NB4 (cell line): ENCODE results near the gene GPR142.

Experiments used
- DNase-seq: peaks from one replicate; pipeline ENCODE4 v3.0.0; 2010; ENCODE audit warnings: low read depth
- H3K4me3 ChIP-seq: one replicate; pipeline ENCODE4 v1.5.1; 2011; ENCODE audit warnings: mild to moderate bottlenecking, low read depth, low read length, moderate library complexity
- CTCF ChIP-seq: IDR thresholded peaks from one replicate; pipeline ENCODE4 v1.5.1; 2012; ENCODE audit warnings: low read depth, low read length
- MYC ChIP-seq: IDR thresholded peaks from 2 replicates; pipeline ENCODE4 v1.6.1; 2011; ENCODE audit warnings: low read depth, low read length
- POLR2A ChIP-seq: IDR thresholded peaks from 2 replicates; pipeline ENCODE4 v1.6.1; 2011; ENCODE audit warnings: mild to moderate bottlenecking; ENCODE audit not compliant: insufficient read length; ENCODE audit errors: extremely low read depth
- TF ChIP-seq, protein P1 (sequence below): IDR thresholded peaks from 2 replicates; pipeline ENCODE4 v1.6.1; 2011; ENCODE audit warnings: low read depth, low read length

GPR142 gene

DNA sequence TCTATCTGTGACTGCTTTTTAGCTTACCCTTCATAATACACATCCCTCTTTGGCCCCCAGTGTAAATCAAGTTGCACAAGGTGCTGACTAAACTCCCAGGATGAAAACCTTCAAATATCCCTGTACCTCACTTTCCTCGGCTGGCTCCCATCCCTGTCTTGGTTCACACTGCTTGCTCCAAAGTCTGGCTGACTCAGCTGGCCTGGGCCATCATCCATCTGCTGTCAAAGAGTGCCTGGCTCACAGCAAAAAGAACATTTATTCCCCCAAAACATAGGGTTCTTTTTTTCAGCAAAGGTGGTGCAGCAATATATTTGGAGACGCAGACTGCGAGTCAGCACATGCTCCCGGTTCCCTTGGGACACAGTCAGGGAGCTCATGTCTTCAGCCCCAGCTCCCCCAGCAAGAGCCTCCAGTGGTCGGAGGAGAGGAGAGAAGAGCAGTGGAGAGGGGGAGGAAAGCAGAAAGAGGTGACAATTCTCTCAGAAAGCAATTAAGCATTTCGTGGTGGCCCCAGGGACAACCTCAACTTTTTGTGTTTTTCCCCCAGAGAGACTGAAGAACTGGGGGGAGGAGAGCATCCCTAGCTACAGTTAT, 26.1 kb downstream of the GPR142 start:
- H3K4me3 ChIP-seq, result no peak overlapping the region
- no peak for TF ChIP-seq POLR2A
- TF ChIP-seq, protein P1, sequence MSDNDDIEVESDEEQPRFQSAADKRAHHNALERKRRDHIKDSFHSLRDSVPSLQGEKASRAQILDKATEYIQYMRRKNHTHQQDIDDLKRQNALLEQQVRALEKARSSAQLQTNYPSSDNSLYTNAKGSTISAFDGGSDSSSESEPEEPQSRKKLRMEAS, result 0 out of 2 replicates have a peak, but pooled peaks have one; percentile 6
- peak; percentile 75 for DNase-seq

DNA sequence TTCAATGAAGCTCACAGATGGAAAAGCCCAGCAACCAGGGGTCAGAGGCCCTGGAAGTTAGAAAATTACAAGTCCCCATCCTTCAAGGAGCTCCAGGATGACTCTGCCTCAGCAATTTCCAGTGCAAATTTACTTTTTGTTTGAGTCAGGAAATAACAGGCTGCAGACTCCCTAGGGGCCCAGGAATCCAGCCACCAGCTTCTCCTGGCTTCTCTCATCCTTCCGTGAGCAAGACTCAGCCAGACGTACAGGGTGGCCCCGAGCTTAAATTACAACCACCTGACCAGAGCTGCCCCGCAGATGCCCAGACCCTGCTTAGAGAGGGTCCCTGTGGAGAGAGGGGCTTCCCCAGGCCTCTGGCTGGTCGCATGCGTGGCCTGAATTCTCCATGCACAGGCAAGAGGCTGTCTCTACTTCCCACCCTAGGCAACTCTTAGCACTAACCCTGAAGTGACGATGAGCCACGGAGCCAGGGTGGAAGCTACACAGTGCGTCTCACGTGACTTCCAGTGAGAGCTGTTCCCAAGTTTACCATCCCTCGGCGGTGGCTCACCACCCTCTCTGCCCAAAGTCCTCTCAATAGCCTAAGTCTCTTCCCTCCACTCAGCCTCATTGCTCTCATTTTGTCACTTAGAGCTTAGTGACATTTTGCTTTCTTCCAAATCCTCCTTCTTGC, 27.1 kb downstream of the GPR142 start:
- no peak overlapping the region for H3K4me3 ChIP-seq
- TF ChIP-seq, protein P1, result no peak
- no peak for TF ChIP-seq MYC
- no peak for TF ChIP-seq POLR2A
- no peak for TF ChIP-seq CTCF
- no peak for DNase-seq

DNA sequence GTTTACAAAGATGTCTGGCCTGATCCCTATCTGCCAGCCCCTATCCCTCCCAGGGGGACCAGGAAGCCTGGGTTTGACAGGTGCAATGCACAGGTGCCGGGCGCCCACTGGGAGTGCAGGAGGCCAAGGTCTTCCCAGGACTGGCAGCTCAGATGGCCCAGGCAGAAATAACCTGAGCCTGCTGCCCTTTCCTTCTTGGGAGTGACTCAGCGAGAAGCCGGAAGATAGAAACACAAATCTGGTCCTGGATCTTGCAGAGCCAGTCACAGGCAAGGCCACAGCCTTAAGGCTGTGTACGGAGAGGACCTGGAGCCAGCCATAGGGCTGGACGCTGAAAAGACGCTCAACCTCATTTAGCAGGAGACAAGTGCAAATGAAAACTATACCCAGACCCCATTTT, 27.7 kb downstream of the GPR142 start:
- H3K4me3 ChIP-seq, result no peak overlapping the region
- no peak for DNase-seq
- no peak for TF ChIP-seq MYC
- TF ChIP-seq, protein P1, result no peak
- no peak for TF ChIP-seq POLR2A
- TF ChIP-seq CTCF, result no peak

DNA sequence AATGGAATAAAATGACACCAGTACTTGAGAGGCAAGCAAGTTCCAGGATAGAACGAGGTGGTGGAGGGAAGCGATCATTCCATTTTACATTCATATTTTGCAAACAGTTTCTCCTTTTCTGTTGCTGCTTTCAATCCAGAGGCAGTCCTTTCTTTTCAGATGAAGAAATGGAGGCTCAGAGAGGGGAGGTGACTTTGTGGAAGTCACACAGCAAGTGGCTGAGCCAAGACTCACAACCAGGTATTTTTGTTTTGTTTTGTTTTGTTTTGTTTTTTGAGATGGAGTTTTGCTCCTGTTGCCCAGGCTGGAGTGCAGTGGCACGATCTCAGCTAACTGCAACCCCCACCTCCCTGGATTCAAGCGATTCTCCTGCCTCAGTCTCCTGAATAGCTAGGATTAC, 29.3 kb downstream of the GPR142 start:
- no peak overlapping the region for H3K4me3 ChIP-seq
- TF ChIP-seq POLR2A, result no peak
- no peak for TF ChIP-seq MYC
- no peak for TF ChIP-seq CTCF
- TF ChIP-seq, protein P1, result no peak
- no peak for DNase-seq

- TF ChIP-seq, protein P1, result no peak
- no peak for TF ChIP-seq POLR2A
- no peak for TF ChIP-seq MYC
- TF ChIP-seq CTCF, result no peak
- H3K4me3 ChIP-seq, result no peak overlapping the region
- DNase-seq, result peak; percentile 74
These were observed 34.7 kb downstream of the GPR142 start for GRCh38 chr17:74402048-74402447.

DNA sequence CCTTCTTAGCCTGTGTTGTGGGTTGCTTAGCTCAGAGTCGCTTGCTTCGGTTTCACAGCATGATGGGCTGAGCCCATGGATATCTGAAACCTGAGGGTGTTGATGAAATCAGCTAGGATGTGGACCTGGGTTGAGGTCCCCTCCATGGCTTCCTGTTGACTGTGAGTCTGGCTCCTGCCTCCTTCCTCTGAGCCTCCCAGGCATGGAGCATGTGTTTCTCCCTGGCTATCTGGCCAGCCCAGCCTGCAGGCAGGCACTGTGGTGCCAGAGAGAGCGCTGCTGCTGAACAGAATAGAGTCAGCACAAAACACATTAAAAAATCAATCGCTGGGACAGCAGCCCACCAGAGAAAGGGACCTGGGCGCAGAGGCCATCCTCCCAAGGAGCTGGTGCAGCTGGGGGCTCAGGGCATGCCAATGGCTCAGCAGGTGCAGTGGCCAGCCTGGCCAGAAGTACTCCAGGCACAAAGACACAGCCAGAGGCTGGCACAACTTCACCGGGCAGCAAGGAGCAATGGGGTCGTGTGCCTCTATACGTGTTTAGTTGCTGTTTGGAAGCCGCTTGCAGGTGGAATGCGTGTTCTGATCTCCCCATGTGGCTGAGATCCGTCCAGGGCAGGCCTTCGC, 36.3 kb downstream of the GPR142 start:
- TF ChIP-seq, protein P1, result no peak
- no peak for TF ChIP-seq POLR2A
- no peak for TF ChIP-seq CTCF
- no peak for TF ChIP-seq MYC
- DNase-seq, result no peak
- no peak overlapping the region for H3K4me3 ChIP-seq
